ENCODE results near the gene AGRN. TPM values are rescaled to one million over a fixed set of nuclear protein-coding genes. Genes with fewer than 3 reads are reported as not detected.
"Not testable (repeated sequence)": the region's sequence is repeated elsewhere in the genome, so short reads cannot be mapped to it uniquely, and the experiment has no call there.

AGRN gene
- total RNA-seq, 1 donor from 2014 or later, result 27.6 TPM

DNA sequence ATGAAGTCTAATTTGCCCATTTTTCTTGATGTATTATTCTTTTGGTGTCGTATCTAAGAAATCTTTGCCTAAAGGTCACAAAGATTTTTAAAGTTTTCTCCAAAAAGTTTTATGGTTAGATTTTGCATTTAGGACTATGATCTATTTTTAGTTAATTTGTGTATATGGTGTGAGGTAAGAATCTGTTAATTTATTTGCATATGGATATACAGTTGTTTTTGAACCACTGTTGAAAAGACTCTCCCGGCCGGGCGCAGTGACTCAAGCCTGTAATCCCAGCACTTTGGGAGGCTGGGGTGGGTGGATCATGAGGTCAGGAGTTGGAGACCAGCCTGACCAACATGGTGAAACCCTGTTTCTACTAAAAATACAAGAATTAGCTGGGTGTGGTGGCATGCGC, 31.9 kb upstream of the AGRN start:
- H3K4me1 Mint-ChIP-seq (ENCODE audit: low read depth); H3K4me3 Mint-ChIP-seq (ENCODE audit: low read depth); H3K36me3 Mint-ChIP-seq (ENCODE audit: low read depth); intact Hi-C loops (cut with micrococcal nuclease); H3K9me3 Mint-ChIP-seq; DNase-seq (ENCODE audit: low spot score); H3K27ac Mint-ChIP-seq: not testable (repeated sequence)
- peaks cover 32% of the 10 kb centered on the region for H3K27me3 Mint-ChIP-seq (ENCODE audit: low read depth)

DNA sequence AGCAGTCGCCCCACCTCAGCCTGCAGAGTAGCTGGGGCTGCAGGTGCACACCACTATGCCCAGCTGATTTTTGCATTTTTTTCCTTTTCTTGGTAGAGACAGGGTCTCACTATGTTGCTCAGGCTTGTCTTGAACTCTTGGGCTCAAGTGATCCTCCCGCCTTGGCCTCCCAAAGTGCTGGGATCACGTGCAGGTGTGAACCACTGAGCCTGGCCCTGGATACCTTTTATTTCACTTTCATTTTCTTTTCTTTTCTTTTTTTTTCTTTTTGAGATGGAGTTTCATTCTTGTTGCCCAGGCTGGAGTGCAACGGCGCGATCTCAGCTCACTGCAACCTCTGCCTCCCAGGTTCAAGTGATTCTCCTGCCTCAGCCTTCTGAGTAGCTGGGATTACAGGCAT, 28.6 kb upstream of the AGRN start:
- intact Hi-C loops (cut with micrococcal nuclease); DNase-seq (ENCODE audit: low spot score); H3K27ac Mint-ChIP-seq; H3K4me1 Mint-ChIP-seq (ENCODE audit: low read depth); H3K9me3 Mint-ChIP-seq; H3K36me3 Mint-ChIP-seq (ENCODE audit: low read depth); H3K4me3 Mint-ChIP-seq (ENCODE audit: low read depth): not testable (repeated sequence)
- H3K27me3 Mint-ChIP-seq (ENCODE audit: low read depth), result peaks cover 29% of the 10 kb centered on the region

DNA sequence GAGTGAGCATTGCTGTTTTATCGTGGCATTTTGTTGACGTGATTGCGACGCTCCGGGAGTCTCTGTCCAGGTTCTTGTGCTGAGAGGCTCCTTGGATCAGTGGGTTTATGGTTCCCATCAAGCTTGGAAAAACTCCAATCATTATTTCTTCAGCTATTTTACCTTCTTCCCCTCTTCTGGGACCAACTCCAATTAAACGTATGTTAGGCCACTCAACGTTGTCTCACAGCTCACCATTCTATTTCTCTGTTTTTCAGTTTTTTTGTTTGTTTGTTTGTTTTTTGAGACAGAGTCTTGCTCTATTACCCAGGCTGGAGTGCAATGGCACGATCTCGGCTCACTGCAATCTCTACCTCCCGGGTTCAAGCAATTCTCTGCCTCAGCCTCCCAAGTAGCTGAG, 28.0 kb upstream of the AGRN start:
- peaks cover 6% of the 10 kb centered on the region for H3K4me1 Mint-ChIP-seq (ENCODE audit: low read depth)
- peaks cover 30% of the 10 kb centered on the region for H3K27me3 Mint-ChIP-seq (ENCODE audit: low read depth)
- H3K9me3 Mint-ChIP-seq, result peaks cover 9% of the 10 kb centered on the region
- H3K4me3 Mint-ChIP-seq (ENCODE audit: low read depth), result no peak overlapping the region
- intact Hi-C loops (cut with micrococcal nuclease), result no loop called here
- H3K27ac Mint-ChIP-seq, result no peak overlapping the region
- DNase-seq (ENCODE audit: low spot score), result no peak
- no peaks in the 10 kb centered on the region for H3K36me3 Mint-ChIP-seq (ENCODE audit: low read depth)

DNA sequence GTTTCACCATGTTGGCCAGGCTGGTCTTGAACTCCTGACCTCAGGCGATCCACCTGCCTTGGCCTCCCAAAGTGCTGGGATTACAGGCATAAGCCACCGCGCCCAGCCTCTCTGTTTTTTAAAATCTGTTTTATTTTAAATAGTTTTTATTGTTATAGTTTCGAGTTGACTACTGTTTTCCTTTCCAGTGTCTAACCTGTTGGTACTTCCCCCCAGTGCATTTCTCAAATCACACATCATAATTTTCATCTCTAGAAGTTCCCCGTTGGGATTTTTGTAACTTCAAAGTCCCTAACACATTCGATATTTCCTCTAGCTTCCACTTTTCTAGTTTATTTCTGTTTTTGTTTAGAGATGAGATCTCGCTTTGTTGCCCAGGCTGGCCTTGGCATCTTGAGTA, 27.6 kb upstream of the AGRN start:
- no peak for DNase-seq (ENCODE audit: low spot score)
- Mint-ChIP-seq H3K27ac (no peak overlapping the region), H3K9me3 (peaks cover 9% of the 10 kb centered on the region), H3K4me3 (ENCODE audit: low read depth) (no peak overlapping the region), H3K4me1 (ENCODE audit: low read depth) (peaks cover 6% of the 10 kb centered on the region), H3K36me3 (ENCODE audit: low read depth) (no peaks in the 10 kb centered on the region), H3K27me3 (ENCODE audit: low read depth) (peaks cover 34% of the 10 kb centered on the region)
- intact Hi-C loops (cut with micrococcal nuclease), result no loop called here

DNA sequence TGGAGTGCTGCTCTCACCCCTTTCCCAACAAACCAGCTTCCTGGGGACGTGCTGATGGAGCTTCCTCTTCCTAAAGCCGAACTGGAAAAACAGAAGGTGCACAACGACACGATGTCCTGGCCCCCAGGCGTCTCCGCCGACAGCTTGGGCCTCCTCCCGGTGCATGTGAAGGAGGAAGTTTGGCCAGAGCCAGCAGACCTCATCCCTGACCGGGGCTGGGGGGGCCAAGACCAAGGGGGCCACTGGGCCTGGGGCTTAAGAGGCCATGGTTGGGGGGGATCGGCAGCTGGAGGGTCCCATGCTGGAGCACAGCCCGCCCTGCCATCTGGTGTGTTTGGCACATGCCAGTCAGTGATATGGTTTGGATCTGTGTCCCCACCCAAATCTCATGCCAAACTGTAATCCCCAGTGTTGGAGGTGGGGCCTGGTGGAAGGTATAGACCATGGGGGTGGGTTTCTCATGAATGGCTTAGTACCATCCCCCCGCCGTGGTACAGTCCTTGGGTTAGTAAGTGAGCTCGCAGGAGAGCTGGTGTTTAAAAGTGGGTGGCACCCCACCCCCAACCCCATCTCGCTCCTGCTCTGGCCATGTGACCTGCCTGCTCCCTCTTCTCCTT, 26.4 kb upstream of the AGRN start:
- no peak for DNase-seq (ENCODE audit: low spot score)
- Mint-ChIP-seq H3K27me3 (ENCODE audit: low read depth) (peaks cover 32% of the 10 kb centered on the region), H3K27ac (no peak overlapping the region), H3K4me3 (ENCODE audit: low read depth) (no peak overlapping the region), H3K36me3 (ENCODE audit: low read depth) (no peaks in the 10 kb centered on the region), H3K9me3 (peaks cover 9% of the 10 kb centered on the region), H3K4me1 (ENCODE audit: low read depth) (peaks cover 6% of the 10 kb centered on the region)
- intact Hi-C loops (cut with micrococcal nuclease), result no loop called here

DNA sequence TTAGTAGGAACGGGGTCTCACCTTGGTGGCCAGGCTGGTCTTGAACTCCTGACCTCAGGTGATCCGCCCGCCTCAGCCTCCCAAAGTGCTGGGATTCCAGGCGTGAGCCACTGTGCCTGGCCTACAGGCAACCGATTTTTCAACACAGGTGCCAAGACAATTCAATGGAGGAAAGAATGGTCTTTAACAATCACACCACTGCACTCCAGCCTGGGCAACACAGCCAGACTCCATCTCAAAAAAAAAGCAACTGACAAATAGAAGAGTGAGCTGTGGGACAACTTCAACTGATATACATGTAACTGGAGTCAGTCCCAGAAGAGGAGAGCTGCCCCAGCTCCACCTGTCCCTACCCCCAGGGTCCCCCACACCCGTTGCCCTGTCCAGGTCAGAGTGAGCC, 25.4 kb upstream of the AGRN start:
- peaks cover 23% of the 10 kb centered on the region for H3K27me3 Mint-ChIP-seq (ENCODE audit: low read depth)
- DNase-seq (ENCODE audit: low spot score); H3K36me3 Mint-ChIP-seq (ENCODE audit: low read depth); H3K4me1 Mint-ChIP-seq (ENCODE audit: low read depth); intact Hi-C loops (cut with micrococcal nuclease); H3K27ac Mint-ChIP-seq; H3K4me3 Mint-ChIP-seq (ENCODE audit: low read depth); H3K9me3 Mint-ChIP-seq: not testable (repeated sequence)

DNA sequence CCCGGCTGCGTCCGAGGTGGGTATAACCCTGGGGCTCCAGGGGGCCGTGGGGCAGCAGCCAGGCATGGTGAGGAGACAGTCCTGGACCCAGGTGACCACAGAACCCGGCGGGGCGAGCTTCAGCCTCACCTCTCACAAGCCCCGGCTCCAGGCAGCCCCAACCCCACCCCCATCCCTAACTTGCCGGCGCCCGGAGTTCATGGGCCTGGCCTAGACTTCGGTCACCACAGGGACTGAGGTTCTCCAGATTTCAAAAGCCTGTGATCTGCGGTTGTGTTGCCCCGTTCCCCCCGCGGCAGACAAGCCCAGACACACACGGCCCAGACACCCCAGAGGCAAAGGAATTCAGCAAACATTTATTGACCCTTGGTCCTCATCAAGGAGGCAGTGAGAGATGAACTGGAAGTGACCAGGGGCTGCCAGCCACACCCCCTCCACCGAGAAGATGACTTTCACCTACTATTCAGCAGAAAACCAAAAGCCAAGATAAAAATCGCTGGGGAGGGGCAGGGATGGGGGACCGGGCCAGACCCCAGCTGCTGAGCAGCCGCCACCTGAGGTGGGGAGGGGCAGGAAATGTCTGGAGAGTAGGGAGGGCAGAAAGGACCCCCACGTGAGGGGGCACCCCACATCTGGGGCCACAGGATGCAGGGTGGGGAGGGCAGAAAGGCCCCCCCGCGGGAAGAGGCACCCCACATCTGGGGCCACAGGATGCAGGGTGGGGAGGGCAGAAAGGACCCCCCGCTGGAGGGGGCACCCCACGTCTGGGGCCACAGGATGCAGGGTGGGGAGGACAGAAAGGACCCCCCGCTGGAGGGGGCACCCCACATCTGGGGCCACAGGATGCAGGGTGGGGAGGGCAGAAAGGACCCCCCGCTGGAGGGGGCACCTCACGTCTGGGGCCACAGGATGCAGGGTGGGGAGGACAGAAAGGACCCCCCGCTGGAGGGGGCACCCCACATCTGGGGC, 24.0 kb upstream of the AGRN start:
- H3K27me3 Mint-ChIP-seq (ENCODE audit: low read depth), result peaks cover 25% of the 10 kb centered on the region
- intact Hi-C loops (cut with micrococcal nuclease), result no loop called here
- H3K4me3 Mint-ChIP-seq (ENCODE audit: low read depth), result no peak overlapping the region
- H3K4me1 Mint-ChIP-seq (ENCODE audit: low read depth), result peaks cover 8% of the 10 kb centered on the region
- no peaks in the 10 kb centered on the region for H3K36me3 Mint-ChIP-seq (ENCODE audit: low read depth)
- no peak overlapping the region for H3K27ac Mint-ChIP-seq
- no peak for DNase-seq (ENCODE audit: low spot score)
- H3K9me3 Mint-ChIP-seq, result peaks cover 9% of the 10 kb centered on the region

DNA sequence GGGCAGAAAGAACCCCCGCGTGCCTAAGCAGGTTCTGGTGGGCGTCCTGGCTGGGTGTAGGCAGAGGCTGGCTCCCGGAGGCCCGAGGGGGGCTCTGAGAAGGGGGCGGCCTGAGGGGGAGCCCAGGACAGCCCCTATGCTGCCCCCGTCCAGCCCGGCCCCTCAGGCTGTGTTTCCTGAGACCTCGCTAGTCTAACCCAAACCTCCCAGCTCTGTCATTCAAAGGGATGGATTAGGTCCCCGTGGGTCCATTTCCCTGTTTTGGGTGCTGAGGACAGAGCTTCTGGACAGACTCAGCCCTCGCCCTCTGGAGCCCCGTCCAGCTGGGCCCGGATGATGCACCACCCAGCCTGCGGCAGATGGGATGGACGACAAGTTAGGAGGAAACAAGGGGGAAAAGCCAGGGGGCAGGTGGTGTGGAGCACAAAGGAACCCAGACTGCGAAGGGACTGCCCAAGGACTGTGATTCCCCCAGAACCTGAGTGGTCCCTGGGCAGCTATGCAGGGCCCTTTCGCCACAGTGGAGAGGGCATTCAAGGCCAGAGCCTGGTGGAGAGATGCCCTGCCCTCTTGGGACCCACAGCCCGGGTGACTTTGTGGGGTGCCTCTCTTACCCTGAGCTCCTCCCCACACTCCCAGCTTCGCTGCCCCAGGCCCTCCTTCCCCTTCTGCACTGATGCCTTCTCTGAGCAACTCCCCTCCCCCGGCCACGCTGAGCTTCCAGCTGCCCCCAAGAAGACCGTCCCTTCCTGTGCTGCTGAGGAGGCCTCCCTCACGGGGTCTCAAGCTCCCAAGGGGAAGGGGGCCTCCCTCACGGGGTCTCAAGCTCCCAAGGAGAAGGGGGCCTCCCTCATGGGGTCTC, 22.8 kb upstream of the AGRN start:
- Mint-ChIP-seq H3K9me3 (peaks cover 6% of the 10 kb centered on the region), H3K36me3 (ENCODE audit: low read depth) (no peaks in the 10 kb centered on the region), H3K27ac (no peak overlapping the region), H3K4me3 (ENCODE audit: low read depth) (no peak overlapping the region), H3K4me1 (ENCODE audit: low read depth) (peaks cover 8% of the 10 kb centered on the region), H3K27me3 (ENCODE audit: low read depth) (peaks cover 20% of the 10 kb centered on the region)
- no peak for DNase-seq (ENCODE audit: low spot score)
- intact Hi-C loops (cut with micrococcal nuclease), result no loop called here

DNA sequence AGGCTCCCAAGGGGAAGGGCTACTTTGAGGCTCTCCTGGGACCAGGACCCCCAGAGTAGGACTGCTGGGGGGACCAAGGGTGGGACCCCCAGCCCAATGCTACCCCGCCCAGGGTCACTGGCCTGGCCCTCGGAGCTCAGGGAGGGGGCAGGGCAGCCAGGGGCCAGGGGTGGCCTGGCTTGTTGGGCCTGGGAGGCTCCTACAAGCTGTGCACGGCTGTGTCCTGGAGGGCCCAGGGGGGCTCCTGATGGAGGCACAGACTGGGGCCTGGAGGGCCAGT, 22.3 kb upstream of the AGRN start:
- no peak overlapping the region for H3K27ac Mint-ChIP-seq
- no peak overlapping the region for H3K4me3 Mint-ChIP-seq (ENCODE audit: low read depth)
- DNase-seq (ENCODE audit: low spot score), result no peak
- intact Hi-C loops (cut with micrococcal nuclease), result no loop called here
- no peaks in the 10 kb centered on the region for H3K36me3 Mint-ChIP-seq (ENCODE audit: low read depth)
- H3K4me1 Mint-ChIP-seq (ENCODE audit: low read depth), result peaks cover 5% of the 10 kb centered on the region
- H3K27me3 Mint-ChIP-seq (ENCODE audit: low read depth), result peaks cover 20% of the 10 kb centered on the region
- no peaks in the 10 kb centered on the region for H3K9me3 Mint-ChIP-seq

DNA sequence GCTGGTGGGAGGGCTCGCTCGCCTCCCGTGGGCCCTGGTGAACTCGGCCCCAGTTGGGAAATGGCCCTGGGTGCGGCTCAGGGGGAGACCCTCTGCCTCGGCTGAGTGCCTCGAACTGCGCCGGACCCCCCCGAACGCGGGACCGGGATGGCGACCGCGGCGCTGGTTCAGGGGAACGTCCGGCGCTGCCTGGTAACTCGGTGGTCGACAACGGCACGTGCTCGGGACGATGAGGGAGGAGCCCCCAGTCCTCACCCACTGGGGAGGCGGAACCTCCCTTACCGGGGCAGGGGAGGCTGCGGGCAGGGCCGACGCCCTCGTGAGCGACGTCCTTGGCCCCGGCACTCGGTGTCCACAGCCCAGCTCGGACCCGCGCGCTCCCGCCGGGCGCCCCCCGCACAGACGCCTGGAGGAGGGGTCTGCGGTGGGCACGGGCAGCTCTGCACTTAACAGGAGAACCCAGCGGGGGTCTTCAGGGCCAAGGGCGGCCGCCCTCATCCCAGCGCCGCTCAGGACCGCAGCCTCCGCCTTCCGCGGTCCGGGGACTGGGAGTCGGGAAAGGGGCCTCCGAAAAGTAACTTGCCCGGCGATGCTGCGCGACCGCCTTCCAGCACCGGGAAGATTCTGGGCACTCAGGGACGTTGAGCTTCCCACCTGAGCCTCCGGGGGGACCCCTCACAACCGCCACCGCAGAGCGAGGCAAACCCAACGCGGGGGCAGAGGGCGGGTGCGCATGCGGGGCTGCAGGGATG, 21.8 kb upstream of the AGRN start:
- Mint-ChIP-seq H3K4me3 (ENCODE audit: low read depth) (no peak overlapping the region), H3K4me1 (ENCODE audit: low read depth) (peaks cover 5% of the 10 kb centered on the region), H3K27ac (no peak overlapping the region), H3K27me3 (ENCODE audit: low read depth) (peaks cover 23% of the 10 kb centered on the region), H3K36me3 (ENCODE audit: low read depth) (no peaks in the 10 kb centered on the region), H3K9me3 (no peaks in the 10 kb centered on the region)
- no peak for DNase-seq (ENCODE audit: low spot score)
- intact Hi-C loops (cut with micrococcal nuclease), result no loop called here

DNA sequence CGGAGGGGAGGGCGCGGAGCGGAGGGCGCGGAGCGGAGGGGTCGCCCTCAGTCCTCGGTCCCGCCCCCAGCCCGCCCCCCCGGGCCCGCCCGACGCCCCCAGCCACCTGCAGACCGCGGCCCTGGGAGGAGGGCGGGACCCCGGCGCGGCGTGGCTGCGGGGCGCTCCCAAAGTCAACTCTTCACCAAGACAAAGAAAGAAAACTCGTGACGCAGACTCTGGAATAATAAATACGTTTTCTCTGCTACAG, 21.2 kb upstream of the AGRN start:
- DNase-seq (ENCODE audit: low spot score), result no peak
- H3K9me3 Mint-ChIP-seq, result no peaks in the 10 kb centered on the region
- H3K36me3 Mint-ChIP-seq (ENCODE audit: low read depth), result no peaks in the 10 kb centered on the region
- intact Hi-C loops (cut with micrococcal nuclease), result no loop called here
- H3K27ac Mint-ChIP-seq, result no peak overlapping the region
- H3K4me1 Mint-ChIP-seq (ENCODE audit: low read depth), result peaks cover 5% of the 10 kb centered on the region
- peaks cover 27% of the 10 kb centered on the region for H3K27me3 Mint-ChIP-seq (ENCODE audit: low read depth)
- H3K4me3 Mint-ChIP-seq (ENCODE audit: low read depth), result no peak overlapping the region

DNA sequence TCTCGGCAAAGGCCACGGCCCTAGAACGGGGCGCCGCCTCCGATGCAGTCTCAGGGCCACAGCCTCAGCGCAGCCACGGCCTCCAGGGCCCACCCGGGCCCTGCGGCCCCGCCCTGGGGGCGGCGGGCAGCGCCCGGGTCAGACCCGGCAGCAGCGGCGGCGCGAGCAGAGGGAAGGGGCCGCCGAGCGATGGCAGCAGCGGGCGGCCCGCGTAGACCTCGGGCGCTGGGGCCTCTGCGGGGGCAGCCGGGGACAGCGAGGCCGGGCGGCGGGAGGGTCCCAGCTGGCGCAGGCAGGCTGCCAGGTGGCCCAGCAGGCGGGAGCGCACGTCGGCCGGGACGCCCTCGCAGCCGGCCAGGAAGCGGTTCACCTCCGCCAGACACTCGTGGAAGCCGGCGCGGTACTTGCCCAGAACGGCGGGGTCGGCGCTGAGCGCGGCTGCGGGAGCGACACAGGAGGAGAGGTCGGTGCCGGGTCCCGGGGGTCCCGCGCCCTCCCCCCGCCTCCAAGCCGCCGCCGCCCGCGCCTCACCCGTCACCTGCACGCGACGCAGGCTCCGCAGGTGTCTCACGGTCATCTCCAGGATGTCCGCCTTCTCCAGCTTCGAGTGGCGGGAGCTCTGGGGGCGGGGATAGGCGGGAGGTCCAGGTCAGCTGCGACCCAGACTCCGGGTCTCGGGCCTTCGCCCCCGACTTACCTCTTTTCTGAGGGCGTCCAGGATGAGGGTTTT, 20.8 kb upstream of the AGRN start:
- Mint-ChIP-seq H3K9me3 (no peaks in the 10 kb centered on the region), H3K4me1 (ENCODE audit: low read depth) (peaks cover 5% of the 10 kb centered on the region), H3K4me3 (ENCODE audit: low read depth) (no peak overlapping the region), H3K27ac (no peak overlapping the region), H3K27me3 (ENCODE audit: low read depth) (peaks cover 27% of the 10 kb centered on the region), H3K36me3 (ENCODE audit: low read depth) (no peaks in the 10 kb centered on the region)
- no peak for DNase-seq (ENCODE audit: low spot score)
- intact Hi-C loops (cut with micrococcal nuclease), result no loop called here
